Adrenal gland (tissue), 5 donors: ENCODE results near the gene ANXA8.

Source experiments
- CTCF ChIP-seq, 6 experiments: fragments of 450-650 bp in 4 of 6; fragments of 200-600 bp in 2 of 6; sonication (generic) in 1 of 6; IDR thresholded peaks; 1 replicate in 5 of 6; 2 replicates in 1 of 6; pipeline versions ENCODE4 v1.5.1 to v1.8.0; 2016 to 2021; ENCODE audit warnings: antibody characterized with exemption in 6 of 6, mild to moderate bottlenecking in 2 of 6, moderate library complexity in 1 of 6
- POLR2A ChIP-seq, 2 donors: fragments of 450-650 bp; IDR thresholded peaks; one replicate each; pipeline ENCODE4 v1.6.1; 2017; ENCODE audit warnings: antibody characterized with exemption in 2 of 2, mild to moderate bottlenecking in 2 of 2, moderate library complexity in 1 of 2
- donor health status: DM: no; HTN: no; CAD: no.

- TF ChIP-seq CTCF (IDR thresholded peaks at IDR 0.05), result no peak
- TF ChIP-seq POLR2A (IDR thresholded peaks at IDR 0.05), result no peak
Measured at GRCh38 chr10:47456794-47457527, 27.0 kb downstream of the ANXA8 start.
